GM12892 (cell line): Measurements from ENCODE around the gene SSH2.

Experiments used
- DNase-seq: peaks from one replicate; pipeline ENCODE4 v3.0.0; 2011; ENCODE audit not compliant: insufficient read length
- FAIRE-seq: peaks from 2 replicates; lab custom pipeline; 2011; peaks lifted over from hg19 to GRCh38; lab: Jason Lieb, UNC
- POLR2A ChIP-seq: IDR thresholded peaks from 2 replicates; pipeline ENCODE4 v1.6.1; 2011; ENCODE audit warnings: low read depth, low read length, control low read depth
- POLR2AphosphoS5 ChIP-seq: IDR thresholded peaks from 2 replicates; pipeline ENCODE4 v1.6.1; 2011; ENCODE audit warnings: low read depth, low read length, control low read depth
- TAF1 ChIP-seq: IDR thresholded peaks from 2 replicates; pipeline ENCODE4 v1.6.1; 2011; ENCODE audit warnings: low read depth, mild to moderate bottlenecking, control low read depth, low read length, borderline replicate concordance

Gene SSH2

GRCh38 chr17:29611351-29612093 lies 318.5 kb downstream of the SSH2 start:
- TF ChIP-seq POLR2AphosphoS5 = no peak
- no peak for TF ChIP-seq POLR2A
- TF ChIP-seq TAF1 = no peak
- DNase-seq (no peak), FAIRE-seq (no peak)

GRCh38 chr17:29610395-29610794 lies 319.6 kb downstream of the SSH2 start:
- TF ChIP-seq POLR2AphosphoS5 (no peak), POLR2A (no peak), TAF1 (no peak)
- DNase-seq = no peak
- FAIRE-seq = no peak

- no peak for TF ChIP-seq TAF1
- no peak for TF ChIP-seq POLR2A
- no peak for FAIRE-seq
These were observed 321.0 kb downstream of the SSH2 start for GRCh38 chr17:29608986-29609385.

GRCh38 chr17:29607557-29608195 lies 322.4 kb downstream of the SSH2 start:
- DNase-seq = no peak
- no peak for FAIRE-seq
- TF ChIP-seq TAF1 = no peak
- no peak for TF ChIP-seq POLR2AphosphoS5
- TF ChIP-seq POLR2A = no peak

More at GRCh38 chr17:29608986-29609385, 321.0 kb downstream of the SSH2 start:
- DNase-seq = no peak

GRCh38 chr17:29603109-29603674 lies 326.8 kb downstream of the SSH2 start:
- TF ChIP-seq POLR2A (no peak), TAF1 (no peak), POLR2AphosphoS5 (no peak)
- no peak for FAIRE-seq

GRCh38 chr17:29597361-29598172 lies 332.5 kb downstream of the SSH2 start:
- DNase-seq (no peak), FAIRE-seq (no peak)
- TF ChIP-seq POLR2A = no peak
- no peak for TF ChIP-seq TAF1
- TF ChIP-seq POLR2AphosphoS5 = no peak

More at GRCh38 chr17:29603109-29603674, 326.8 kb downstream of the SSH2 start:
- no peak for DNase-seq

- no peak for DNase-seq
- no peak for FAIRE-seq
- TF ChIP-seq POLR2AphosphoS5 (no peak), TAF1 (no peak), POLR2A (no peak)
These were observed 333.2 kb downstream of the SSH2 start for GRCh38 chr17:29596811-29597210.

GRCh38 chr17:29595943-29596774 lies 333.9 kb downstream of the SSH2 start:
- DNase-seq = no peak
- TF ChIP-seq POLR2A = no peak
- TF ChIP-seq TAF1 = no peak
- no peak for TF ChIP-seq POLR2AphosphoS5
- no peak for FAIRE-seq

- DNase-seq (no peak), FAIRE-seq (no peak)
- TF ChIP-seq POLR2A (no peak), POLR2AphosphoS5 (no peak), TAF1 (no peak)
These were observed 334.7 kb downstream of the SSH2 start for GRCh38 chr17:29595107-29595942.

GRCh38 chr17:29594519-29595090 lies 335.4 kb downstream of the SSH2 start:
- TF ChIP-seq POLR2A (no peak), POLR2AphosphoS5 (no peak), TAF1 (no peak)
- FAIRE-seq = no peak
- DNase-seq = no peak
